GM21717 (cell line): ENCODE results near the gene GNA14.

Source experiments
- ATAC-seq: cut with Tn5 transposase; IDR thresholded peaks from one replicate; pipeline ENCODE4 v1.9.1; 2021; ENCODE audit warnings: mild to moderate bottlenecking, moderate library complexity; ENCODE audit not compliant: unreplicated experiment

Gene GNA14

DNA sequence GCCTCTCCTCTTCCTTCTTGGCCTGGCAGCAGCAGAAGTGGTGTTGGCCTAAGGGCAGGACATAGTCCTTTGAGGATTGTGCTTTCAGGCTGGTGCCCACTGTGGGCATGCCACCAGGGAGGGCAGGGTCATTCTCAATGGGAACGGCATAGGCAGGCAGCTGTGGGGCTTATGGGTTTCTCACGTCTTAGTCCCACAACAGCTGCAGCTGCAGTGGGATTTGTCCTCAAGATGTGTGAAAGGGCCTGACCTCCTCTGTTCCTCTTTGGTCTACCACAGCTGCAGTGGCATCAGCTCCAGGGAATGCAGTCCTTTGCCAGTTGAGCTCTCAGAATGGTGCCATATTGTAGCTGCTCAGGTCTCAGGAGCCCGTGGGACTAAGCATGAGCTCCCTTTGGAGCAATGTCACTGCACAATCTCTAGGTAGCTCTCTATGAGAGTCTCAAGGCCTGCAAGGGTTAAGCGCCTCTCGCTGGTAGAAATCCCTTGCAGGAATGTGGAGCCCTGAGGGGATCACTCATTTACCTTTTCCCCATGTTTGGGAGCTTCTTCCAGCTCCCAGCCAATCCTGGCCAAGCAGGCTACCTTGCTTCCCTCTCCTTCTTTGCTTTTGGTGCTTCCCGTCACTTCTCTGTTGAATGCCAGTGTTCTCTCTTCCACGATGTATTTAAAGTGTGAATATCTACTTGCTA is 104.8 kb downstream of the GNA14 start:
- no peak for ATAC-seq

DNA sequence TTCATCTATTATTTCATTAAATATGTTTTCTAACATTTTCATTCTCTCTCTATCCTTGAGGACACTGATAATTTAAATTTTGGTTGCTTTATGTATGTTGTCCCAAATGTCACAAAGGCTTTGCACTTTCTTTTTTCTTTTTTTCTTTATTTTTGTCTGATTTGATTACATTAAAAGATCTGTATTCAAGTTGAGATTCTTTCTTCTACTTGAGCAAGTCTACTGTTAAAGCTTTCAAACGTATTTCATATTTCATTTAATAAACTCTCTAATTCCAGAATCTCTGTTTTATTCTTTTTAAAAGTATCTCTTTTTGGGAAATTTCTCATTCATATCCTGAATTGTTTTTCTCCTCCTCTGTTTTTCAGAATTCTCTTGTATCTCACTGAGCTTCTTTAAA is 106.5 kb downstream of the GNA14 start:
- ATAC-seq: no peak

DNA sequence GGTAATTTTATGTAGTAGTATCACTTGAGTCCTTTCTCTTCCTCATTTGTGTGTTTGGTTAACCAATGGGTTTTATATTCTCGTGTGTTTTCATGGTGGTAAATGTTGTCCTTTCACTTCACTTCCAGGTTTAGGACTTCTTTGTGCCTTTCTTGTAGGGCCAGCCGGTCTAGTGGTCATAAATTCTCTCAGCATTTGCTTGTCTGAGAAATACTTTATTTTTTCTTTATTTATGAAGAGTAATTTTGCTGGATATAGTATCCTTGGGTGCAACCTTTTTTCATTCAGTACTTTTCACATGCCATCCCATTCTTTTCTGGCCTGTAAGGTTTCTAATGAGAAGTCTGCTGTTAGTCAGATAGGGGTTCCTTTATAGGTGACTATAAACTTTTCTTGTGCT is 107.1 kb downstream of the GNA14 start:
- ATAC-seq: no peak

DNA sequence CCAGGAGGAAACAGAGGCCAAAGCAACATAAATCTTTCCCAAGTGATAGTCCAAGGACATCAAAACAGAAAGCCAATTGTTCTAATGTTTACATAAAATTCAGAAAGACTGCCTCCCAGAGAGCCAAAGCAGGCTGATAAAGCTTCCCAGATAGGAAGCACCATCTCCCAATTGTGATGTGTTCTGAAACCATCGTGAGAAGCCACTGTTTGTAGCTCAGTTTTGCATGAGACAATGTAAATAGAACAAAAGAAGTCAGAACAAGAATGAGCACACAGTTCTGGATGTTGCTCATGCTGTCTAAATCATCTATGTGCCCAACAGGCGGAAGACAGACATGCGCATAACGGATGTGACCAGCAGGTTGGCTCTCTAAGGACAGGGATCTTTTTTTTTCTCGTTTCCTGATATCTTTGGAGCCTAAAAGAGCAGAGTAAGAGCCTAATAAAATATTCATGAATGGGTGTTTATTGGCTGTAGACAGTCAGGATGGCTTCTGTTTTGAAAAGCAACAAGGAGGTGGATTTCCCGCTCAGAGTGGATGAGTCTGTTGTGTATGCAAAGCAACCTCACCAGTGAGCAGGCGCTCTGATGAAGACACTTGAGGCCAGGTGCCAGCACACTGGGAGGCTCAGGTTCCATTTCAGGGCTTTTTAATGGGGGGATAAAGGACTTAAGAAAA is 113.6 kb downstream of the GNA14 start:
- no peak for ATAC-seq

DNA sequence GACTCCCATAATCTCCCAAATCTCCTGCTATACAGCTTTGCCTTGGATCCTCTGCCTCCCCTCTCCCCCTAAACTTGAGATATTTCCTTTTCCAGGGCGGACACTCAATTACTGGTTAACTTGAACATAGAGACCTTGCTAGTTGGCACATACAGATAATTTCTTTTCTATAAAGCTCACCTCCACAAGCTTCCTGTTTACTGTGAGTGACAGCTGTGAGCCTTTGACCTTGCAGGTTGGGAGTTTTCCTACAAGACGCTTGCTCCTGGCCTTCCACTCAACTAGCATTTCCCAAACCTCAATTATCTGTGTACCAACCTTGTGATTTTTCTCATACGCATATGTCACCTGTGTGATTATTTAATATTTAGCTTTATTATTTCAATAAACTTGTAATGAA is 114.5 kb downstream of the GNA14 start:
- no peak for ATAC-seq

DNA sequence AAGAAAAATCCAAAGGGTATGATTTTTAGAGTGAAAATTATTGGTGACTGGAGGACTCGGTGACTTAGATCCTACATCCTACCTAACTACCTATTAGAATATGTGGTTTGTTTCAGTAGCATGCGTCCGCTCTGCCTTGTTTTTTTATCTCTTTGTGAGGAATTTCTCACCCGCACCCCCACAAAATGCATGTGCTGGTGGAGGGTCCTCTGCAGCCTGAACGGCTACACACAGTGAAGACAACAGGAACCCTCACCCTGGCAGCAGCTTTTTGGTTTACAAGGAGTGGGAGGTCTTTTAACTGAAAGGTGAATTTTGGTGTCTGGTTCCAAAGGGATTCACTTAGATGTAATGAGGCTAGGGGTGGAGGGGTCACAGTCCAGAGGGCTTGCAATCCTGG is 115.5 kb downstream of the GNA14 start:
- no peak for ATAC-seq

DNA sequence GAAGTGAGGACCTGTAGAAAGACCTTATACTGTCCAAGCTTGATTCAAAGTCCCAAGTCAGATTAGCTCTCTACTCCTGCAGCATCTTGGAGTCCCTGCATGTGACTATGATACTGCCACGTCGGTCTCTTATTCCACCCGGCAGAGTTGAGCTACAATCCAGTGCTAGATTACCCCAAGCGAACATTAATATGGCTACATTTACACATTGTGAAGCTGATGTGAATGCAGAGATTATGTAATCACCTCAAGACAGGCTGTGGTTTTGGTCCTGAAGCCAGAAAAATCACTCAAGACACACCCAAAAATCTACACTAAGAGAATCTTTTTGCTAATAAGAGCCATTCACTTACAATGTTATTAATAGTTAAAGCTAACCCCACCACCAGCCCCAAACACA is 116.7 kb downstream of the GNA14 start:
- ATAC-seq: no peak

DNA sequence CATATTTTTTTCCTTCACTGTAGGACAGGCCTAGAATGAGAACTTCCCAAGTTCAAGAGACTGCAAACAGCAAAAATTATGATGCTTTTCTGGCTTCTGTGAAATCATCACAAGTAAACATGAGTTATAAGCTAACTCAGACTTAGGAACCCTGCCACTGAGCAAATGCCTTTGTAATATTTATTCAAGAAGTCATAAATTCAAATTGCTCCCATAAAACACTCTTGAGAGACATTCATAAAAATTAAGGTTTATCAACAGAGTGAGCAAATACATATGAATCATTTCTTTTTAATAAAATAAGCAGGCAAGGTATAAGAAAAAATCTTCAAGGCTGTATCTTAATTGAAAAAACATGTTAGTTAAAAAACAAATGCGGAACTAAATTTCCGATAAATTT is 124.2 kb downstream of the GNA14 start:
- no peak for ATAC-seq

DNA sequence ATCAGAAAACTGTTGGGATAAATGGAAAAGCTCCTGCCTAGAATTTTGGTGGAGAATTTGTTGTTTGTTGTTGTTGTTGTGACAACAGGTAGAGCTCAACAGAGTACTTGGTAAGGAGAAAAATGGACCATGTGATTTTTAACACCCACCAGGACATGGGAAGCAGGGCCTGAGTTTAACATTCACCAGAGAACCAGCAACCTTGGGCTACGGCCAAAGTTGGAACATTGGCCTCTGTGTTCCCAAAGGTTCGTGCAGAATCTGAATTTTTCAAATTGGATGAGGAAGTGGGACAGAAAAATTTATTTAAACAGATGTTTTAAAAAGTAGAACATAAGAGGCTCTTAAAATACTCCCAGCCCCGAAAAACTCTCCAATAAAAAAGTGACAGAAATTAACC is 127.0 kb downstream of the GNA14 start:
- no peak for ATAC-seq

DNA sequence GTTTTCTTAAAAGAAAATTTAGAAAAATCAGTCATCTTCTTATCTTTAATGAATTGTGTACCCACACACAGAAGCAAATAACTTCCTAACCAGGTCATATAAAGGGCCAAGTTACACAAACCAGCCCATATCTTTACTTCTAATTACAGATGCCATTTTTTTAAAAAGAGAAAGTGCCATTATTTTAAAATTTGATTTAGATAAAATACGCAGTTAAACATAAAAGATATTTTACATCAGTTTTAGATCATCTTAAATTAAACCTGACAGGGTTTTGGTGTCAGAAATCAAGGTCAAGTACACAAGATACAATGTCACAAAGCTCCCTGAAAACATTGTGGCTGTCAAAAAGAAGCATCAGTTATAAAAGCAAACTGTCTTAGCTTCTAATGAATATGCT is 129.4 kb downstream of the GNA14 start:
- no peak for ATAC-seq

DNA sequence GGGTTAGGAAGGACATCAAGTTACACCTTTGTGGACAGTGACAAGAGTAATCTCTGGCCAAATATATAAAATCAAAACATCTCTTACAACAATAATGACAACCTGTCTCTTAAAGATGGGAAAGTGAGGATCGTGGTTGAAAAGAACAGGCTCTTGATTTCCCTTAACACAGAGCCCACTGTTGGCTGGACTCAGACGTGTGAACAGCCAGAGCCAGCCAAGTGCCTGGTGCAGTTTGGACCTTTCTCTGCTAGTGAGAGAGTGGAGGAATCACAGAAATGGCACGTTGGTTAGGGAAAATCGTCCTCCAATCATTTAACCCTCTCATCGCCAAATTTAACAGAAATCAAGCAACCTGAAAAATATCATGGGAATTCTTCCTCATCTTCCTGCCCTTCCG is 131.3 kb downstream of the GNA14 start:
- ATAC-seq: no peak

DNA sequence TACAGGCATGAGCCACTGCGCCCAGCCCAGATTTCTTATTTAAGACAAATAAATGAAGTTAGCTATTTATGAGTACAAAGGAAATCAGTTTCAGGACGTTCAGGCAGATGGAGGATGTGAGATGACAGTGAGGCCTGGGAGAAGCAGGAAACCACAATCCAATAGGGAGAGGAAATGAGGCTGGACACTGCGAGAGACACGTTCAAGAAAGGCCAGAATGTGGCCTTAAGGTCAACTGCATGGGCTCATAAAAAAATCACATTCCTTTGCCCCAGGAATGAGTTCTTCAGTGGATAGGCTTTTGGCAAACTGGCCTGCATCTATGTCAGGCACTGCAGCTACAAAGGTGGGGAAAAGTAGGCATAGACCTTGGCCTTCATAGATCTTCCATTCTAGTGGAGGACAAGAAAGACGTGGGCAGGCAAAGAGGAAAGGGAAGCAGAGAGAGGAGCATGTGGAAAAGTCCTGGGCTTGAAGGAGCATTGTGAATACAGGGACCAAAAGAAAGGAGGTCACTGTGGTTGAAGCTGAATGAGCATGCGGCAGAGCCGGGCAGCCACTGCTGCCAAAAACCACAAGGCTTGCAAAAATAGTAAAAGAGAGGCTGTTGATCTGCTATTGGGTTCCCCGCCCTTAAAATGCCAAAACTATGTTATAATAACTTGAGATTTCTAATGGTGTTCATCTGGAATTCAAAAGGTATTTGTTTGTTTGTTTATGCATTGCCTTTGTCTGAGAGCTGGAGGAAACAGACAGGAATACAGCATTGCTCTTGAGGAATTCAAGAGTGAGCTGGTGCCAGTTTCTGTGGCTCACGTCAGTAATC is 133.0 kb downstream of the GNA14 start:
- ATAC-seq: no peak

DNA sequence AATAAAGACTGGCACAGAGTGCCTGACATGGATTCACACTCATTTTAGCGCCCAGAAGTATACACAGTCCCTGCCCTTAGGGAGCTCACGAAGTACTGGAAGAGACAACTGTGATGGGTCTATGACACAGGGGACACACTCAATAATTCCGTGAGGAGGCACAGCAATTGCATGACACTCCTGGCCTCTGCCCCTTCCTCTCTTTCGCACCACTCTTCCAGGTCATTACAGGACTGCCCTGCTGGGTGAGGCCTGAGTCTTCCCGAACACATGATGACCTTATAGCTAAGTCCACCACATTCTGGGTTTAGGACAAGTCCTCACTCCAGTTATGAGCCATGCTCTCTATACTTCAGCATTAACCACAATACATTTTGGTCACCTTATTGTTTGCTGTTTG is 134.7 kb downstream of the GNA14 start:
- ATAC-seq: no peak

DNA sequence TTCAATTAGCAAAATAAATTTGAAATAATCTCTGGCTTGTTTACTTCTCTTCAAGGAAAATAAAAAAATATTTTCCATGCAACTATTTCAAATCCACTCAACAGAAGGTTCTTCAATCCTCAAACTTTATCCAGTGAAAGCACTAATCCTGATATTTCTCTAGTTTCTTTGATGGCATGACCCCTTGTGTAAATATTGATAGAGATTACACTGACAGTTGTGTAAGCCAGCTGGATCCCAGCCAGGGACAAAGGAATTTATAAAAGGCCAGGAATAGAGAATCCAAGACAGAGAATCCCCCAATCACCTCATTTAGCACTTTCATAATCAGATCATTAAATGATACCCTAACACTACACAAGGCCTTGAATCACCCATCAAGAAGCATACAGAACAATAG is 135.2 kb downstream of the GNA14 start:
- ATAC-seq: no peak

DNA sequence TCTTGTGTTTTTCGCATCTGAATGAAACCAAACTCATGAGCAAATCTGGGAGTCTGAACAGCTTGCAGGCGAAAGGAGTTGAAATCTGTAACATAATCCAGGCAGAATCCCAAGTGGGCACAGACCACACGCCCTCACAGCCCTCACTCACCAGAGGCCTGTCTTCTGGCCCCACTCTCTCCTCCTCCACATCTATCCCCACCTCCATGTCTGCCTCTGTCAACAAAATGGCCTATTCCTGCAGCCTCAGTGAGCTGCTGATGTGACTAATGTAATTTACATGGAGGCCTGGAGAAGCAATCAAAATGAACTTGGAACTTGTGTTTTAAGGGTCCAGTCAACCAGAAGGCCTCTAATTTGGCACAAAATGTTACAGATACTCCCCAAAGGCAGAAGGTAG is 136.6 kb downstream of the GNA14 start:
- ATAC-seq: no peak

DNA sequence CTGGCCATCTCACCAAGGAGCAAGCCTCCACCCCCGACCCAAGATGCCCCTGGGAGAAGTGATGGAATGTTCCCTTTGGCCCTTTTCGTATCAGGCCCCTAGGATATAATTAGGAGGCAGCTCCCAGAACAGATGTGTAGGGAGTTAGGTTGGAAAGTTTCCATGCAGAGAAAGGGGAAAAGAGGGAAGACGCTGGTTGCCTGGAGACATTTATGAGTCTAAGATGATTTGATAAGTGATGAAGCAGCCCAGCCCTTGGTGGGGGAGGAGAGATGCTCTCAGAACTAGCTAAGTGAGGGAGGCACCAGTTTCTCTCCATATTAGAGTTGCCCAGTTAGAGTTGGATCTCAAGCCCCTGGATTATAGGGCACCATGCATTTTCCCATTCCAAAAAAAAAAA is 137.5 kb downstream of the GNA14 start:
- no peak for ATAC-seq

DNA sequence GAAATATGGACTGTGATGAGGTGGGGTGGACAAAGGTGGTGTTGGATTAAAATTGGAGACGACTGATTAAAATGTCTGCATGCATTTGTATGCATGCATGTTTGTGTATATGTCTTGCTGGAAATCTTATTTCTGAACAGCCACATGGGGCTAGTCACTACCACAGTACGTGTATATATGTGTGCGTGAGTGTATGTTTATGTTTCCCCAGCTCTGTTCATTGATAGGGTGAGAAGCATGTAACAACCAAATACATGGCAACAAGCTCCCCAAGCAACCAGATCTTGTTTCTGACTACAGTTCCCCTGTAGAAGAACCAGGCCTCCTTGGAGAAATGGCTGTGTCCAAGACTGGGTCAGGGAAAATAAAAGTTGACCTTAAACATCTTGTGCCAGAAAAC is 139.7 kb downstream of the GNA14 start:
- ATAC-seq: no peak

DNA sequence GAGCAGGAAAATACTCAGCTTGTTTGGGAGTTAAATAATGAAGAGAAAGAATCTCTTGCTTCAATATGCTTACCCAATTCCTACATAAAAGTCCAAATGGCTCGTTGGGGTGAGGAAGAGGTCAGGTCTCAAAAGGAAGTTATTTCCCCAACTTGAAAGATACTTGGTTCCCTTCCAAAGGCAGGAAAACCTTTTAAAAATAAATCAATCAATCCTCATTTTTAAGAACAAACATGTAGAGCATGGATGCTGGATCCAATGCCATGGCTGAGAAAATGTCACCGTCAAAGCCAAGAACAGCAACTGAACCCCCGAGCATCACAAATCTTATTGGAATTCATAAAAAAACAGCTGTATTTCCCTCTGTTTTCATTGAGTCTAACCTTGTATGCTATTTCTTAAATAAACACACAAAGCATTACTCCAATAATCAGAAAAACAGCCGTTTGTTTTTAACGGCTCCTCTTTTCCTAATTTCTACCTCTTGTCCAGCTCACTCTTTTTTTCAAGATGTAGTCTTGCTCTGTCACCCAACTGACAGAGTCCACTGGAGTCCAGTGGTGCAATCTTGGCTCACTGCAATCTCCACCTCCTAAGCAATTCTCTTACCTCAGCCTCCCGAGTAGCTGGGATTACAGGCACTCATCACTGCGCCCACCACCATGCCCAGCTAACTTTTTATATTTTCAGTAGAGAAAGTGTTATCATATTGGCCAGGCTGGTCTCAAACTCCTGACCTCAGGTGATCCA is 140.7 kb downstream of the GNA14 start:
- no peak for ATAC-seq

DNA sequence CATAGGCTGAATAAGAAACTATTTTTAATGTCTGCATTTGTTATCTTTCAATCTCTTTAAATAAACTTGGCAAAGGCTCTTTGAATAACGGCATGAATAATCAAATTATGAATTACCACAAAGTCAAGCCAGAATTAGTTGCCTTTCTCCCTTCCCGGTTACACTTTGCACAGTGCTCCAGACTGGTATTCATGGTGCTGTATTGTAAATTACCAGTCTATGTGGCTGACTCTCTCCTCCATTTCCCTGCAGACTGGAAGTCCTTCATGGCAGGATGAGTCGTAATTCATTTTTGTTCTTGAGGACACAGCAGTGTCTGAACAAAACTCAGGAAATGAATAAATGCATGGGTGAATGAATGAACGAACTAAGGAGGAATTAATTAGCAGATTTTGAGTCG is 142.9 kb downstream of the GNA14 start:
- ATAC-seq: no peak

DNA sequence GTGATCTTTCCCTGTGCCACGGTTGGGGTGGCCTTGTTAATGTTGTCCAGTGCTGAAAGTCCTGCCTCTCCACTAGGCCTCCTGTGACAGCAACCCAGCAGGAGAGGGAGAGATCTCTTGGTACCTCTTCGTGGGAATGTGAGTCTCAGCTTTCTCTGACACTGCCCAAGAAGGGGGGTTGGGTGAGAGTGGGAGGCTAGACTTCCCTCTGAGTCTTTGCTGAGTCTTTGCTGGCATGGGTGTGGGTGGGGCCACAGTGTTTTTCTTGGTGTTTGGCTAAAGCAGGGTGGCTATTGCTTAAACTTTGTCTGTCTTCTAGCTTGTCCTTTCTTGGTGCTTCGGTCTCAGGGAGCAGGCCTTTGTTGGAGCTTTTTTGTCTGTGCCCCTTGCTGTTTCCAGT is 145.6 kb downstream of the GNA14 start:
- no peak for ATAC-seq

DNA sequence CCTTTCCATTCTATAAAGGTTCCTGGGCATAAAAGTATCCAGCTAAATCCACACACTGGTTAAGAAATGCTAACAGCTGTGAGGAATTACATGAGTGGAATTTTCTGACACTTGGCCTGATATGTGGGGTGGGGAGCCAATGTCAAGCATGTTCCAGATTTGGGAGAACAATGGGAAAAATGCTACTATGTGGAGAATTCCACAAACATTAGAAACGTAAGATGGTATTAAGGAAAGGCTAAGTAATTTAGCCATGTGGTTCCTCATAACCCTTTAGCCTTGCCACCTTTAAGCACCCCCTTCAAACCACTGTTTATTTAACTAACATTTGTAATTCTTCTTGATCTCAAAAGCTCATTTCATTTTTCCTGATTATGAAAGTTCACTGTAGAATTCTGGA is 149.2 kb downstream of the GNA14 start:
- ATAC-seq: no peak
